Heart left ventricle (tissue), 16 donors: Measurements from ENCODE around the gene WDR88. TPM values are rescaled to one million over a fixed set of nuclear protein-coding genes. Genes with fewer than 3 reads are reported as not detected.

Experiments used
- ATAC-seq, 4 donors: fragments of 200-7000 bp; cut with Tn5 transposase; one replicate each; pipeline ENCODE4 v1.9.1; 2020 to 2022; ENCODE audit warnings: moderate library complexity in 4 of 4, mild to moderate bottlenecking in 3 of 4, moderate number of reproducible peaks in 1 of 4
- DNase-seq, 5 donors: peaks; one replicate each; pipeline ENCODE4 v3.0.0-alpha.2; 2020
- H3K27ac ChIP-seq, 12 donors: fragments of 200-600 bp; sonication (generic) in 4 of 12; one replicate each; pipeline versions ENCODE4 v1.5.0 to v1.8.0; 2016 to 2022; ENCODE audit warnings: mild to moderate bottlenecking in 2 of 12
- H3K27me3 ChIP-seq, 9 donors: fragments of 200-600 bp; sonication (generic) in 2 of 9; one replicate each; pipeline versions ENCODE4 v1.5.1 to v1.8.0; 2016 to 2022; ENCODE audit warnings: mild to moderate bottlenecking in 3 of 9
- H3K36me3 ChIP-seq, 9 donors: fragments of 200-600 bp; sonication (generic) in 2 of 9; one replicate each; pipeline versions ENCODE4 v1.5.0 to v1.8.0; 2018 to 2022; ENCODE audit warnings: mild to moderate bottlenecking in 2 of 9
- H3K4me1 ChIP-seq, 12 donors: fragments of 200-600 bp; sonication (generic) in 4 of 12; one replicate each; pipeline versions ENCODE4 v1.5.0 to v1.8.0; 2016 to 2022; ENCODE audit warnings: mild to moderate bottlenecking in 3 of 12
- H3K4me3 ChIP-seq, 12 donors: fragments of 200-600 bp; sonication (generic) in 4 of 12; one replicate each; pipeline versions ENCODE4 v1.5.0 to v1.8.0; 2017 to 2022; ENCODE audit warnings: mild to moderate bottlenecking in 9 of 12, moderate library complexity in 4 of 12
- H3K9me3 ChIP-seq, 12 donors: fragments of 200-600 bp; sonication (generic) in 4 of 12; one replicate each; pipeline versions ENCODE4 v1.5.0 to v1.8.0; 2016 to 2022; ENCODE audit warnings: mild to moderate bottlenecking in 1 of 12
- CTCF ChIP-seq, 12 donors: fragments of 200-600 bp; sonication (generic) in 4 of 12; IDR thresholded peaks; one replicate each; pipeline versions ENCODE4 v1.5.0 to v1.8.0; 2018 to 2022; ENCODE audit warnings: antibody characterized with exemption in 12 of 12, mild to moderate bottlenecking in 5 of 12
- POLR2A ChIP-seq, 2 donors: fragments of 450-650 bp; IDR thresholded peaks; one replicate each; pipeline ENCODE4 v1.6.1; 2017; ENCODE audit warnings: antibody characterized with exemption in 2 of 2, mild to moderate bottlenecking in 2 of 2, moderate library complexity in 2 of 2
- WGBS, 4 donors: extraction: QIAGEN DNeasy Blood & Tissue Kit in 2 of 4; methylation state at CpG; one replicate each; pipeline versions ENCODE4 v1.1.5 to v1.1.7; 2013 to 2018; 5-methylcytosine and 5-hydroxymethylcytosine counted together
- intact Hi-C, 10 donors: fragments of 100-400 bp; cut with DNase I; formaldehyde crosslinking; loops; one replicate each; pipeline versions ENCODE4 v1.11.1 to v1.14.2; 2022
- polyA plus RNA-seq, 2 donors: library from polyadenylated mRNA; stranded (reverse); fragments of 200-250 nt; gene quantifications; one replicate each; pipeline ENCODE4 v1.2.3, GENCODE V29; 2013
- total RNA-seq, 9 donors: library from RNA; depleted of rRNA in 2 of 9; stranded (reverse); fragments of >200 nt in 2 of 9; fragmentation: NEBNext Ultra II Directional in 3 of 9; extraction: Animal tissue kit (Norgen Biotek cat#: 25700) in 3 of 9; gene quantifications; one replicate each; pipeline versions ENCODE4 v1.1.0 to v1.2.4, GENCODE V29; 2016 to 2023
- donor health status: ischemic (EF 13 %, LVEDD 7.1; RV severe dilation, severe dysfunction).
- donor health status: healthy with polysubstance abuse.
- donor health status: DM: no; HTN: yes; CAD: no.
- donor health status: DM: no; HTN: no; CAD: no.
- donor health status: ischemic (EF 25% LVEDD 6.9; RV normal size, moderate dysfunction).
- donor health status: ischemic (EF 25% LVEDD 5.7; RV mildly dilated, moderate dysfunction).
- donor health status: healthy.
- donor health status: DM: yes; HTN: yes; CAD: no.
- donor health status: ischemic (EF 35%, LVEDD 5.7; RV mildly dilated, moderate dysfunction).
- donor health status: nonischemic (EF 11% LVEDD 7.7; RV severe dilation, severe dysfunction).
- donor health status: DM: yes; HTN: yes; CAD: no.
- donor health status: PGD.
- donor health status: ischemic (EF 29% LVEDD 5.4; RV normal size, mild dysfunction).
- donor health status: nonischemic (EF 23%, LVEDD 6.1; RV moderate dilation, normal function).

Gene WDR88
- total and polyA plus RNA-seq, 11 donors, result 0.16 TPM; not detected in 10

- 90 to 92% (median 91%) methylated on average over 6 of the region's 6 CpGs for WGBS, 4 donors
- H3K9me3 ChIP-seq, result no peaks in the 10 kb centered on the region
- ATAC-seq (no peak), DNase-seq (no peak)
- no peak overlapping the region for H3K27ac ChIP-seq
- H3K4me3 ChIP-seq, result no peak overlapping the region
- TF ChIP-seq POLR2A (IDR thresholded peaks at IDR 0.05), result no peak
- TF ChIP-seq CTCF (IDR thresholded peaks at IDR 0.05), result no peak
- peaks cover 0 to 67% (median 55%) of the 10 kb centered on the region in 9 donors for H3K36me3 ChIP-seq
- H3K27me3 ChIP-seq, result peaks cover 0 to 10% (median 5%) of the 10 kb centered on the region in 9 donors
- intact Hi-C loops, result loop anchor here in 4 of 10 donors (5.0 to 10.0 kb wide), 4 partner anchors 52 to 155 kb away; partner anchors contain the start of genes CEP89 (in 1 of the 4) and FAAP24 (in 1 of the 4)
- H3K4me1 ChIP-seq, result peaks cover 0 to 9% (median 0%) of the 10 kb centered on the region in 12 donors
These were observed 2.0 kb upstream of the WDR88 start for GRCh38 chr19:33129901-33130300.

- H3K4me3 ChIP-seq, result no peak overlapping the region
- peaks cover 0 to 62% (median 50%) of the 10 kb centered on the region in 9 donors for H3K36me3 ChIP-seq
- H3K9me3 ChIP-seq, result no peaks in the 10 kb centered on the region
- peaks cover 2 to 16% (median 10%) of the 10 kb centered on the region in 9 donors for H3K27me3 ChIP-seq
- no peak for DNase-seq
- H3K4me1 ChIP-seq, result peaks cover 0 to 9% (median 0%) of the 10 kb centered on the region in 12 donors
- TF ChIP-seq POLR2A (IDR thresholded peaks at IDR 0.05), result no peak
- TF ChIP-seq CTCF (IDR thresholded peaks at IDR 0.05), result no peak
- intact Hi-C loops, result no loop called here
- 89 to 92% (median 91%) methylated on average over 6 of the region's 6 CpGs for WGBS, 4 donors
- ATAC-seq, result no peak
- no peak overlapping the region for H3K27ac ChIP-seq
These were observed 1.5 kb upstream of the WDR88 start for GRCh38 chr19:33130433-33130832.

GRCh38 chr19:33132425-33132824, 511 bp downstream of the WDR88 start:
- no peak for DNase-seq
- Histone ChIP-seq H3K4me3 (no peak overlapping the region), H3K4me1 (peaks cover 0 to 5% (median 0%) of the 10 kb centered on the region in 12 donors), H3K36me3 (peaks cover 0 to 44% (median 35%) of the 10 kb centered on the region in 9 donors), H3K9me3 (no peaks in the 10 kb centered on the region), H3K27me3 (peaks cover 3 to 29% (median 11%) of the 10 kb centered on the region in 9 donors), H3K27ac (no peak overlapping the region)
- TF ChIP-seq CTCF (IDR thresholded peaks at IDR 0.05), result peak in 2 of 12 donors; percentile 5 to 21
- no peak for TF ChIP-seq POLR2A (IDR thresholded peaks at IDR 0.05)
- peak in 1 of 4 donors; percentile 34 for ATAC-seq
- intact Hi-C loops, result no loop called here
- 84 to 89% (median 85%) methylated on average over 6 to 15 of the region's 15 CpGs for WGBS, 4 donors

GRCh38 chr19:33133438-33134031, 1.6 kb downstream of the WDR88 start:
- intact Hi-C loops, result no loop called here
- TF ChIP-seq POLR2A (IDR thresholded peaks at IDR 0.05) (no peak), CTCF (IDR thresholded peaks at IDR 0.05) (no peak)
- no peaks in the 10 kb centered on the region for H3K9me3 ChIP-seq
- 48 to 51% (median 49%) methylated on average over 13 of the region's 13 CpGs for WGBS, 4 donors
- H3K36me3 ChIP-seq, result peaks cover 0 to 33% (median 24%) of the 10 kb centered on the region in 9 donors
- peaks cover 0 to 5% (median 0%) of the 10 kb centered on the region in 12 donors for H3K4me1 ChIP-seq
- no peak overlapping the region for H3K4me3 ChIP-seq
- DNase-seq (no peak), ATAC-seq (no peak)
- no peak overlapping the region for H3K27ac ChIP-seq
- H3K27me3 ChIP-seq, result peaks cover 3 to 31% (median 11%) of the 10 kb centered on the region in 9 donors
